ENCODE results near the gene RAPGEF2. TPM values are rescaled to one million over a fixed set of nuclear protein-coding genes. Genes with fewer than 3 reads are reported as not detected.
A peak's percentile ranks its signal among the peaks of the same experiment; 100 is the strongest.

RAPGEF2 gene
- polyA plus RNA-seq, 6 donors from 2014 or later: 0.46 to 2.8 (median 1.6) TPM

DNA sequence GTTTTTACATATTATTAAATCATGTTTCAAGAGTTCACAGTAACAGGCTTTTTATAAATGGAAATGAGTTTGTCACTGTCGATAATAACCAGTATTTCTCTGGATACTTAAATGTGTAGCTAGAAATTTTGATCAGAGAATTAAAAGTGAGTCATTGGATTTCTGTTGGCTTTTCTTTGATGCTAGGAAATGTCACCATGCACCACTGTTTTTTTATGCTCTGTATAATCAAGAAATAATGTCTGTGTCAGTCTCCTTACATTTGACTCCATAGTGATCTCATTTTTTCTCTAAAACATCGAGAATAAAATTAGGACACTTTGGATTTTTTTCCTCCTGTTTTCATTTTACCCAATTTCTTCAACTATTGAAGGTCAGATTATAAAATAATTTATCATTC, 234.2 kb downstream of the RAPGEF2 start:
- ATAC-seq (ENCODE audit: low read depth in 2 of 2) (no peak), DNase-seq (no peak)
- no peaks in the 10 kb centered on the region for H3K4me1 Mint-ChIP-seq
- H3K9me3 Mint-ChIP-seq: peaks cover 0 to 5% (median 0%) of the 10 kb centered on the region in 7 donors
- peaks cover 29 to 34% of the 10 kb centered on the region in 2 donors for H3K36me3 Mint-ChIP-seq
- H3K4me3 Mint-ChIP-seq: no peak overlapping the region
- no peak overlapping the region for H3K27ac Mint-ChIP-seq
- no peaks in the 10 kb centered on the region for H3K27me3 Mint-ChIP-seq

DNA sequence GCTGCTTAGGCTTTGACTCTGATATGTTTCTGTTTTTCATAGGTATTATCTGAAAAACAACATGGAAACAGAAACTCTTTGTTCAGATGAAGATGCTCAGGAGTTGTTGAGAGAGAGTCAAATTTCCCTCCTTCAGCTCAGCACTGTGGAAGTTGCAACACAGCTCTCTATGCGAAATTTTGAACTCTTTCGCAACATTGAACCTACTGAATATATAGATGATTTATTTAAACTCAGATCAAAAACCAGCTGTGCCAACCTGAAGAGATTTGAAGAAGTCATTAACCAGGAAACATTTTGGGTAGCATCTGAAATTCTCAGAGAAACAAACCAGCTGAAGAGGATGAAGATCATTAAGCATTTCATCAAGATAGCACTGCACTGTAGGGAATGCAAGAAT, 238.6 kb downstream of the RAPGEF2 start:
- H3K4me1 Mint-ChIP-seq: no peaks in the 10 kb centered on the region
- no peaks in the 10 kb centered on the region for H3K27me3 Mint-ChIP-seq
- ATAC-seq (ENCODE audit: low read depth in 2 of 2) (no peak), DNase-seq (no peak)
- H3K4me3 Mint-ChIP-seq: no peak overlapping the region
- H3K9me3 Mint-ChIP-seq: no peaks in the 10 kb centered on the region
- H3K27ac Mint-ChIP-seq: no peak overlapping the region
- H3K36me3 Mint-ChIP-seq: peaks cover 31 to 49% of the 10 kb centered on the region in 2 donors

DNA sequence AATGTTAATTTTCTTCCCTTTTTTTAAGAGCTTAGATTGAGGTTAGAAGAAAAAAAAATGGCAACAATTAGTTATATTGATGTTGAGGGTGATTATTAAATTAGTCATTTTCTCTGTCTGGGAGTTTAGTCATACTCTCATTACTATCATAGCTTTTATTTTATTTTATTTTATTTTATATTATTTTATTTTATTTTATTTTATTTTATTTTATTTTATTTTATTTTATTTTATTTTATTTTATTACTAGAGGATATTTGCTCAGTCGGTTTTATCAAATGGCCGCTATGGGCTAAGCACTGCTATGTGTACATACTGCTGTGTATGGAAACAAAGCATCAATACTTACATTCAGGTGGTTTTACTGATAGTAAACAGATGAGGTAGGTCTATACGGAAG, 239.5 kb downstream of the RAPGEF2 start:
- H3K36me3 Mint-ChIP-seq: peaks cover 31 to 57% of the 10 kb centered on the region in 2 donors
- H3K4me1 Mint-ChIP-seq: no peaks in the 10 kb centered on the region
- H3K27ac Mint-ChIP-seq: no peak overlapping the region
- no peak for ATAC-seq (ENCODE audit: low read depth in 2 of 2)
- DNase-seq: no peak
- H3K4me3 Mint-ChIP-seq: no peak overlapping the region
- H3K27me3 Mint-ChIP-seq: no peaks in the 10 kb centered on the region
- H3K9me3 Mint-ChIP-seq: no peaks in the 10 kb centered on the region

DNA sequence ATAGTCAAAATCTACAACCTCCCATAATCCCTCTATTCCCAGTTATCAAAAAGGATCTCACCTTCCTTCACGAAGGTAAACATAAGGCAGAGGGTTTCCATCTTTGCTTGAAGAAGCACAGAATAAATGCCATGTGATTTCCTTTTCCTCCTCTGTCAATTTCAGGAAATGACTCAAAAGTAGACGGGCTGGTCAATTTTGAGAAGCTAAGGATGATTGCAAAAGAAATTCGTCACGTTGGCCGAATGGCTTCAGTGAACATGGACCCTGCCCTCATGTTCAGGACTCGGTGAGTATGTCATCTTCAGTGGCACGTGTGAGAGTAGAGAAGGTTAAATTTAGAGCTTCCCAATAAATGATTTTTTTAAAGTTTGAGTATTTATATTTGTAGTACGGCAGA, 240.2 kb downstream of the RAPGEF2 start:
- Mint-ChIP-seq H3K9me3 (no peaks in the 10 kb centered on the region), H3K4me1 (no peaks in the 10 kb centered on the region), H3K27me3 (no peaks in the 10 kb centered on the region), H3K4me3 (no peak overlapping the region), H3K36me3 (peaks cover 33 to 59% of the 10 kb centered on the region in 2 donors), H3K27ac (peak overlapping the region in 1 of 6 donors; percentile 36)
- ATAC-seq (ENCODE audit: low read depth in 2 of 2) (no peak), DNase-seq (no peak)

DNA sequence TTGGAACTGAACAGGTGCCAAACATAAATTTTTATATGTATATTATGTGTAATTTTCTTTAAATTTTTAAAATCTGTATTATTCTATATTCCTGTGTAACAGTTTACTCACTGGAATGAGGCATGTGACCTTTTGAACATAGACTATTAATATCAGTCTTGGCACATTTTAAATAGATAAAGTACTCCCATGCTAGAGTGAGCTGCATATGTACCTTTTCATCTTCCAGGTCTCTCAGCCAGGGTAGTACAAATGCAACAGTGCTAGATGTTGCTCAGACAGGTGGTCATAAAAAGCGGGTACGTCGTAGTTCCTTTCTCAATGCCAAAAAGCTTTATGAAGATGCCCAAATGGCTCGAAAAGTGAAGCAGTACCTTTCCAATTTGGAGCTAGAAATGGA, 242.0 kb downstream of the RAPGEF2 start:
- H3K4me3 Mint-ChIP-seq: no peak overlapping the region
- ATAC-seq (ENCODE audit: low read depth in 2 of 2) (no peak), DNase-seq (no peak)
- no peaks in the 10 kb centered on the region for H3K4me1 Mint-ChIP-seq
- no peaks in the 10 kb centered on the region for H3K9me3 Mint-ChIP-seq
- H3K27me3 Mint-ChIP-seq: no peaks in the 10 kb centered on the region
- peaks cover 29 to 57% of the 10 kb centered on the region in 2 donors for H3K36me3 Mint-ChIP-seq
- H3K27ac Mint-ChIP-seq: no peak overlapping the region

DNA sequence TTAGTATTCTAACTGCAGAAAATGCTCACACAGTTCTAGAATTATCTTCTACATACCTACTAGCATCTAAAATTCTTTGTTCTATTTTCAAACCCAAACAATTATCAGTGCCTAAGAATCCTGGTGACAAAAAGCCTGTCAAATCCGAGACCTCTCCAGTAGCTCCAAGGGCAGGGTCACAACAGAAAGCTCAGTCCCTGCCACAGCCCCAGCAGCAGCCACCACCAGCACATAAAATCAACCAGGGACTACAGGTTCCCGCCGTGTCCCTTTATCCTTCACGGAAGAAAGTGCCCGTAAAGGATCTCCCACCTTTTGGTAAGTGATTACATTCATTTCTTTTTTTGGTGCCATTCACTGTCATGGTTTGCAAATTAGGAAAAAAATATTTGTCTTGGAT, 243.8 kb downstream of the RAPGEF2 start:
- H3K36me3 Mint-ChIP-seq: peaks cover 34 to 61% of the 10 kb centered on the region in 2 donors
- DNase-seq (no peak), ATAC-seq (ENCODE audit: low read depth in 2 of 2) (no peak)
- H3K4me1 Mint-ChIP-seq: no peaks in the 10 kb centered on the region
- no peak overlapping the region for H3K4me3 Mint-ChIP-seq
- H3K27me3 Mint-ChIP-seq: no peaks in the 10 kb centered on the region
- no peak overlapping the region for H3K27ac Mint-ChIP-seq
- no peaks in the 10 kb centered on the region for H3K9me3 Mint-ChIP-seq

DNA sequence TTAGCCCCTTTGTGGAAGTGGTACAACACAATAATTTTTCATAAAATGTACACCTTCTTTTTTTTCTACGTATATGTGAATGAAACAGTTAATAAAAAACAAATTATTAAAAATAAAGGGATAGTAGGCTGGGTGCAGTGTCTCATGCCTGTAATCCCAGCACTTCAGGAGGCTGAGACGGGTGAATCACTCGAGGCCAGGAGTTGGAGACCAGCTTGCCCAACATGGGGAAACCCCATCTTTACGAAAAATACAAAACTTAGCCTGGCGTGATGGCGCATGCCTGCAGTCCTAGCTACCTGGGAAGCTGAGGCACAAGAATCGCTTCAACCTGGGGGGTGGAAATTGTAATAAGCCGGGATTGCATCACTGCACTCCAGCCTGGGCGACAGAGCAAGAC, 244.9 kb downstream of the RAPGEF2 start:
- no peaks in the 10 kb centered on the region for H3K4me1 Mint-ChIP-seq
- H3K9me3 Mint-ChIP-seq: no peaks in the 10 kb centered on the region
- peaks cover 37 to 55% of the 10 kb centered on the region in 2 donors for H3K36me3 Mint-ChIP-seq
- no peak overlapping the region for H3K27ac Mint-ChIP-seq
- no peak for DNase-seq
- H3K27me3 Mint-ChIP-seq: no peaks in the 10 kb centered on the region
- no peak for ATAC-seq (ENCODE audit: low read depth in 2 of 2)
- H3K4me3 Mint-ChIP-seq: no peak overlapping the region

DNA sequence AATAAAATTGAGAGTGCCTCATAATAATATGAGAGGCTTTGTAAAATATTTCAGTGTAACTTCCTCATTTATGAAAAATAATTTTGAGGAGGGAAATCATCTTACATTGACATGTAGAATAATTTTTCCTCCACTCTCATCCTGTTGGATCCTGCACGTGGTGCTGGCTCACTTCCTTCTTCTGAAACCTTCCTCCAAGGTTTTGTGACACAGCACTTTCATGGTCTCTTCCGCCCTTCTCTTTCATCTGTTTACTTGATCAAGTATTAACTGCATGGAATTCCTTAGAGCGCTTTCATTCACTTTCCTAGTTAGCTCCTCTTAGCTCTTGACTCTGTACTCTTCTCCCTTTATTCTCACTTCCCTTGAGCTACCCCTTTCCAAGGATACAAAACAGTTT, 246.5 kb downstream of the RAPGEF2 start:
- DNase-seq (no peak), ATAC-seq (ENCODE audit: low read depth in 2 of 2) (no peak)
- H3K4me1 Mint-ChIP-seq: no peaks in the 10 kb centered on the region
- H3K36me3 Mint-ChIP-seq: peaks cover 38 to 56% of the 10 kb centered on the region in 2 donors
- H3K27me3 Mint-ChIP-seq: no peaks in the 10 kb centered on the region
- H3K4me3 Mint-ChIP-seq: no peak overlapping the region
- no peak overlapping the region for H3K27ac Mint-ChIP-seq
- no peaks in the 10 kb centered on the region for H3K9me3 Mint-ChIP-seq

DNA sequence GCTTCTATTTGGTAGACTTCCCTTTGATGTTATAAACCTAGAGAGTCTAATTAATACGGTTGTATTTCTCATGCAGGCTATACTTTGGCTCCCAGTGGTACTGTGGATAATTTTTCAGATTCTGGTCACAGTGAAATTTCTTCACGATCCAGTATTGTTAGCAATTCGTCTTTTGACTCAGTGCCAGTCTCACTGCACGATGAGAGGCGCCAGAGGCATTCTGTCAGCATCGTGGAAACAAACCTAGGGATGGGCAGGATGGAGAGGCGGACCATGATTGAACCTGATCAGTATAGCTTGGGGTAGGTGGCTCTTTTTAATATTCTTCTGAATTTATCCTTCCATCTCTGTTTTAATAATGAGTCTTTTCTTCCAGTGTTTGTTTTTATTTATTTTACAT, 249.7 kb downstream of the RAPGEF2 start:
- Mint-ChIP-seq H3K9me3 (no peaks in the 10 kb centered on the region), H3K27me3 (no peaks in the 10 kb centered on the region), H3K4me3 (no peak overlapping the region), H3K27ac (no peak overlapping the region), H3K36me3 (peaks cover 39 to 56% of the 10 kb centered on the region in 2 donors), H3K4me1 (no peaks in the 10 kb centered on the region)
- no peak for ATAC-seq (ENCODE audit: low read depth in 2 of 2)
- DNase-seq: no peak

DNA sequence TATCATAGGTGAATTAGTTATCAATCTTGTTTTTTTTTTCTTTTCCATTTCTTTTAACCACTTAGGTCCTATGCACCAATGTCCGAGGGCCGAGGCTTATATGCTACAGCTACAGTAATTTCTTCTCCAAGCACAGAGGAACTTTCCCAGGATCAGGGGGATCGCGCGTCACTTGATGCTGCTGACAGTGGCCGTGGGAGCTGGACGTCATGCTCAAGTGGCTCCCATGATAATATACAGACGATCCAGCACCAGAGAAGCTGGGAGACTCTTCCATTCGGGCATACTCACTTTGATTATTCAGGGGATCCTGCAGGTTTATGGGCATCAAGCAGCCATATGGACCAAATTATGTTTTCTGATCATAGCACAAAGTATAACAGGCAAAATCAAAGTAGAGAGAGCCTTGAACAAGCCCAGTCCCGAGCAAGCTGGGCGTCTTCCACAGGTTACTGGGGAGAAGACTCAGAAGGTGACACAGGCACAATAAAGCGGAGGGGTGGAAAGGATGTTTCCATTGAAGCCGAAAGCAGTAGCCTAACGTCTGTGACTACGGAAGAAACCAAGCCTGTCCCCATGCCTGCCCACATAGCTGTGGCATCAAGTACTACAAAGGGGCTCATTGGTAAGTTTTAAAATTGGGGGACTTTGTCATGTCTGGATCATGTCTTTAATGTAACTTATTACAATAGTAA, 250.7 kb downstream of the RAPGEF2 start:
- DNase-seq (no peak), ATAC-seq (ENCODE audit: low read depth in 2 of 2) (no peak)
- peak overlapping the region in 1 of 6 donors; percentile 66 for H3K27ac Mint-ChIP-seq
- H3K4me1 Mint-ChIP-seq: no peaks in the 10 kb centered on the region
- H3K9me3 Mint-ChIP-seq: no peaks in the 10 kb centered on the region
- no peaks in the 10 kb centered on the region for H3K27me3 Mint-ChIP-seq
- H3K36me3 Mint-ChIP-seq: peaks cover 41 to 50% of the 10 kb centered on the region in 2 donors
- no peak overlapping the region for H3K4me3 Mint-ChIP-seq

DNA sequence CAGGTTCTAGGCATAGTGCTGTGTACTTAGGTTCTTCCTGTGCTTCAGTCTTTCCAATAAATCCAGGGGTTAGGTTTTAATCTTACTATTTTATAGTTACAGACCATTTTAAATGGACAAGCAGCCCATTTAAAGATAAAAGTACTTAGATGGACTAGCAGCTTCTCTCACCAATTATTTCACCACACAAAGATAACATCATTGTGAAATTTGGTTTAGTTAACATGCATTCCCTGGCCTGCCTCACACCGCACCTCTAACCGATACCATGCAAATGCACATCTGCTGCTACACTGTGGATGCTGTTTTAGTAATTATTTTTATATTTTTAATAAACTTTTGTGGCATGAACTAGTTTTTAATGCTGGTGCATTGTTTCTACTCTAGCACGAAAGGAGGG, 252.6 kb downstream of the RAPGEF2 start:
- H3K27ac Mint-ChIP-seq: no peak overlapping the region
- no peaks in the 10 kb centered on the region for H3K27me3 Mint-ChIP-seq
- H3K4me3 Mint-ChIP-seq: no peak overlapping the region
- H3K36me3 Mint-ChIP-seq: peaks cover 35 to 42% of the 10 kb centered on the region in 2 donors
- no peaks in the 10 kb centered on the region for H3K9me3 Mint-ChIP-seq
- no peak for ATAC-seq (ENCODE audit: low read depth in 2 of 2)
- no peaks in the 10 kb centered on the region for H3K4me1 Mint-ChIP-seq
- DNase-seq: no peak

DNA sequence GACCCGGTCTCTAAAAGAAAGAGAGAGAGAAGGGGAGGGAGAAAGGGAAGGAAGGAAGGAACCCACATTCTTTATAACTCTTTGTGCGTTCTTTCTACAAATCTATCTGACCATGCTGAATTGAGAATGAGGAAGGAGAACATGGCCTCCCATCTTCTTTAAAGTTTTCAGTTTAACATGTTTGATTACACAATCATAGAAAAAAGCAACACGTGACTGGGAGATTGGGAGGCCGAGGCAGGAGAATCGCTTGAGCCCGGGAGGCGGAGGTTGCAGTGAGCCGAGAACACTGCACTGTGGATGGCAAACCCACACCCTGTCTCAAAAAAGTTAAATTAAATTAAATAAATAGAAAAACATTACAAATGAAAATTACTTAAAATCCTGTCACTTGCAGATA, 254.5 kb downstream of the RAPGEF2 start:
- DNase-seq: no peak
- Mint-ChIP-seq H3K4me3 (no peak overlapping the region), H3K4me1 (no peaks in the 10 kb centered on the region), H3K36me3 (peaks cover 32 to 37% of the 10 kb centered on the region in 2 donors), H3K9me3 (no peaks in the 10 kb centered on the region), H3K27me3 (no peaks in the 10 kb centered on the region), H3K27ac (no peak overlapping the region)
- ATAC-seq (ENCODE audit: low read depth in 2 of 2): no peak

DNA sequence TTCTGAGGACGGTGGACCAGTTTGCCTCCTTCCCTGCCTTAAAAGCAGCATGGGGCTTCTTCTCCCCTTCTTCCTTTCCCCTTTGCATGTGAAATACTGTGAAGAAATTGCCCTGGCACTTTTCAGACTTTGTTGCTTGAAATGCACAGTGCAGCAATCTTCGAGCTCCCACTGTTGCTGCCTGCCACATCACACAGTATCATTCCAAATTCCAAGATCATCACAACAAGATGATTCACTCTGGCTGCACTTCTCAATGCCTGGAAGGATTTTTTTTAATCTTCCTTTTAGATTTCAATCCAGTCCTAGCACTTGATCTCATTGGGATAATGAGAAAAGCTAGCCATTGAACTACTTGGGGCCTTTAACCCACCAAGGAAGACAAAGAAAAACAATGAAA, 255.3 kb downstream of the RAPGEF2 start:
- H3K9me3 Mint-ChIP-seq: no peaks in the 10 kb centered on the region
- H3K36me3 Mint-ChIP-seq: peaks cover 24 to 29% of the 10 kb centered on the region in 2 donors
- no peaks in the 10 kb centered on the region for H3K4me1 Mint-ChIP-seq
- no peaks in the 10 kb centered on the region for H3K27me3 Mint-ChIP-seq
- ATAC-seq (ENCODE audit: low read depth in 2 of 2) (no peak), DNase-seq (no peak)
- H3K27ac Mint-ChIP-seq: no peak overlapping the region
- H3K4me3 Mint-ChIP-seq: no peak overlapping the region

DNA sequence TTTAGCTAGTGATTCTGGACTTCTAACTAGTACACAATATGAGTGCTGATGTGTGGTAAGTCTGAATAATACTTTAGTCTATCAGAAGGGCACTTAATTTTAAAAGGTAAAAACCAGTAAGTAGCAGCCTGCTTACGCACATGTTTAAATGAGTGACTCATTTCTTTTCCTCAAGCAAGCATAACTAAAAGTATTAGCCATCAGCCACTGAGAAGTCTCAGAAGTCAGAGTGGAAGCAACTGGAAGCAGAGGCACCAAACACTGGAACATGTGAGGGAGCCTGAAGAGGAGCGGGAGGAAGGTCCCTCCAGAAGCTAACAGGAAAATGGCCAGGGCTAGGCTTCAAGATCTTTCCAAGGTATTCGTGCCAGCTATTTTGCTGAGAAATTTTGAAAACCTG, 257.7 kb downstream of the RAPGEF2 start:
- Mint-ChIP-seq H3K27me3 (no peaks in the 10 kb centered on the region), H3K36me3 (peaks cover 15 to 16% of the 10 kb centered on the region in 2 donors), H3K4me1 (no peaks in the 10 kb centered on the region), H3K9me3 (no peaks in the 10 kb centered on the region), H3K27ac (peak overlapping the region in 1 of 6 donors; percentile 82), H3K4me3 (no peak overlapping the region)
- DNase-seq (no peak), ATAC-seq (ENCODE audit: low read depth in 2 of 2) (no peak)

DNA sequence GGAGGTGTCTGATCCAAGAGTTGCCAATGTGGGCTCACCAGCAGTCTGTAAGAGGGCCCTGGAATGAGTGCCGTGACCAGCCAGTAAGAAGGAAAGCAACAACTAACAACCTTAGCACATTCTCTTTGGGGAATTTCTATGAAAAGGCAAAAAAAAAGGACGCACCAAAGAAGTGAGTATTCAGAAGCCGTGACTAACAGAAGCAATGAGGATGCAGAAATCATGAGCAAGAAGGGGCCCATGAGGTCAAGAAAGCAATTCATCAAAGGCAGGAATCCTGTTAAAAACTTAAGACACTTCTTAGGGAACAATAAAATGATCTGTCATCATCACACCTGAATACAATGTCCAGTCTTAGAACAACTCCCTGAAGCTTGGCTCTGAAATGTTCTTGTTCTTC, 260.5 kb downstream of the RAPGEF2 start:
- Mint-ChIP-seq H3K4me1 (peaks cover 7 to 12% (median 8%) of the 10 kb centered on the region in 3 donors), H3K36me3 (peaks cover 0 to 6% of the 10 kb centered on the region in 2 donors), H3K27ac (peak overlapping the region in 1 of 6 donors; percentile 78), H3K27me3 (peaks cover 0 to 1% (median 0%) of the 10 kb centered on the region in 3 donors), H3K4me3 (no peak overlapping the region), H3K9me3 (no peaks in the 10 kb centered on the region)
- ATAC-seq (ENCODE audit: low read depth in 2 of 2): no peak
- no peak for DNase-seq
